NCI-H187 treated with DMSO at 0.1 percent for 48 hours (cell line): ENCODE measurements around the gene PMM1.
"Not testable (repeated sequence)": the region's sequence is repeated elsewhere in the genome, so short reads cannot be mapped to it uniquely, and the experiment has no call there.

Experiments
- DNase-seq: peaks from one replicate; lab custom pipeline; 2025; lab: John Stamatoyannopoulos, UW

The PMM1 gene

GRCh38 chr22:41596776-41597634 is 7.4 kb upstream of the PMM1 start:
- DNase-seq: no peak

- DNase-seq: no peak
Observed at GRCh38 chr22:41595703-41596102, 6.1 kb upstream of the PMM1 start.

GRCh38 chr22:41593336-41593960 is 3.8 kb upstream of the PMM1 start:
- not testable (repeated sequence) for DNase-seq

GRCh38 chr22:41587347-41587723 is 2.3 kb downstream of the PMM1 start:
- DNase-seq: no peak

- no peak for DNase-seq
Observed at GRCh38 chr22:41585898-41586297, 3.7 kb downstream of the PMM1 start.

GRCh38 chr22:41584881-41585280 is 4.8 kb downstream of the PMM1 start:
- DNase-seq: no peak

- DNase-seq: no peak
Observed at GRCh38 chr22:41582694-41583093, 6.9 kb downstream of the PMM1 start.

GRCh38 chr22:41579997-41580355 is 9.7 kb downstream of the PMM1 start:
- no peak for DNase-seq

GRCh38 chr22:41579297-41579996 is 10.2 kb downstream of the PMM1 start:
- no peak for DNase-seq

- DNase-seq: no peak
Observed at GRCh38 chr22:41578818-41579217, 10.8 kb downstream of the PMM1 start.

GRCh38 chr22:41578114-41578513 is 11.5 kb downstream of the PMM1 start:
- DNase-seq: no peak

- no peak for DNase-seq
Observed at GRCh38 chr22:41576877-41577276, 12.8 kb downstream of the PMM1 start.

GRCh38 chr22:41575533-41575932 is 14.1 kb downstream of the PMM1 start:
- DNase-seq: no peak

GRCh38 chr22:41574847-41575381 is 14.7 kb downstream of the PMM1 start:
- no peak for DNase-seq

- DNase-seq: no peak
Observed at GRCh38 chr22:41573677-41574076, 16.0 kb downstream of the PMM1 start.

- not testable (repeated sequence) for DNase-seq
Observed at GRCh38 chr22:41572305-41572704, 17.3 kb downstream of the PMM1 start.

GRCh38 chr22:41571786-41572185 is 17.9 kb downstream of the PMM1 start:
- no peak for DNase-seq

- no peak for DNase-seq
Observed at GRCh38 chr22:41570221-41570620, 19.4 kb downstream of the PMM1 start.

- no peak for DNase-seq
Observed at GRCh38 chr22:41568811-41569210, 20.8 kb downstream of the PMM1 start.

GRCh38 chr22:41567512-41567768 is 22.2 kb downstream of the PMM1 start:
- DNase-seq: no peak

GRCh38 chr22:41565403-41566054 is 24.1 kb downstream of the PMM1 start:
- DNase-seq: no peak

- no peak for DNase-seq
Observed at GRCh38 chr22:41564563-41564962, 25.1 kb downstream of the PMM1 start.
